Loucy (cell line): ENCODE measurements around the gene SLX4IP.

Experiments used
- CTCF ChIP-seq: fragments of 200-600 bp; sonication (generic); conservative IDR thresholded peaks from 2 replicates; pipeline ENCODE4 v1.5.1; 2014; ENCODE audit warnings: mild to moderate bottlenecking, antibody characterized with exemption, low read length
- EZH2phosphoT487 ChIP-seq: fragments of 200-600 bp; IDR thresholded peaks from 2 replicates; pipeline ENCODE4 v1.6.1; 2018; ENCODE audit warnings: antibody characterized with exemption, mild to moderate bottlenecking, moderate library complexity, borderline replicate concordance

GRCh38 chr20:10492844-10493243 is 57.7 kb downstream of the SLX4IP start:
- TF ChIP-seq CTCF (peak; percentile 31), EZH2phosphoT487 (no peak)
